H1 (cell line): ENCODE results near the gene RAB26. TPM values are rescaled to one million over a fixed set of nuclear protein-coding genes. Genes with fewer than 3 reads are reported as not detected.
A peak's percentile ranks its signal among the peaks of the same experiment; 100 is the strongest.
"Not testable (repeated sequence)": the region's sequence is repeated elsewhere in the genome, so short reads cannot be mapped to it uniquely, and the experiment has no call there.

Experiments
- CTCF ChIA-PET: fragments of 300-600 bp; sonication (Branson Sonifier 250); formaldehyde crosslinking; loops from one replicate; lab custom pipeline; 2021; ENCODE audit not compliant: partially characterized antibody; lab: Charles Lee
- POLR2A ChIA-PET: fragments of 300-600 bp; sonication (Branson Sonifier 250); formaldehyde crosslinking; loops from one replicate; lab custom pipeline; 2021; ENCODE audit warnings: inconsistent platforms; ENCODE audit not compliant: partially characterized antibody; lab: Charles Lee
- DNase-seq, 2 experiments: peaks; one replicate each; pipeline versions ENCODE4 v3.0.0 to v3.0.0-alpha.2; 2010 to 2022; ENCODE audit warnings: low spot score in 2 of 2, low read depth in 1 of 2, mixed read lengths in 1 of 2
- FAIRE-seq: peaks from 2 replicates; lab custom pipeline; 2011; peaks lifted over from hg19 to GRCh38; lab: Jason Lieb, UNC
- H2AFZ ChIP-seq: 2 replicates; pipeline ENCODE4 v1.8.1; 2012; ENCODE audit warnings: low read length, inconsistent platforms
- H2AK5ac ChIP-seq: 2 replicates; pipeline ENCODE4 v1.6.1; 2013; ENCODE audit warnings: low read depth, low read length
- H2BK120ac ChIP-seq: replicated peaks from 2 replicates; pipeline ENCODE3; 2013; ENCODE audit warnings: low read depth, low read length, inconsistent platforms
- H2BK12ac ChIP-seq: 2 replicates; pipeline ENCODE4 v1.6.1; 2013; ENCODE audit warnings: low read depth, low read length
- H2BK15ac ChIP-seq: 2 replicates; pipeline ENCODE4 v1.6.1; 2013; ENCODE audit warnings: low read length
- H2BK20ac ChIP-seq: 2 replicates; pipeline ENCODE4 v1.6.1; 2013; ENCODE audit warnings: low read length
- H2BK5ac ChIP-seq: 2 replicates; pipeline ENCODE4 v1.6.1; 2013; ENCODE audit warnings: low read depth, low read length
- H3K14ac ChIP-seq: 2 replicates; pipeline ENCODE4 v1.6.1; 2013; ENCODE audit warnings: inconsistent platforms; ENCODE audit not compliant: insufficient read length
- H3K18ac ChIP-seq: 2 replicates; pipeline ENCODE4 v1.6.1; 2013; ENCODE audit warnings: low read length; ENCODE audit errors: extremely low read depth
- H3K23ac ChIP-seq: 2 replicates; pipeline ENCODE4 v1.6.1; 2013; ENCODE audit warnings: inconsistent platforms; ENCODE audit not compliant: insufficient read length
- H3K23me2 ChIP-seq: 2 replicates; pipeline ENCODE4 v1.6.1; 2013; ENCODE audit warnings: low read depth, low read length
- H3K27ac ChIP-seq: 2 replicates; pipeline ENCODE4 v1.6.1; 2011; ENCODE audit warnings: low read depth, low read length, inconsistent platforms
- H3K27me3 ChIP-seq, 4 experiments: replicated peaks in 1 of 4; 1 replicate in 1 of 4; 2 replicates in 3 of 4; pipeline versions ENCODE4 v1.6.1 to v1.8.1; 2011 to 2013; ENCODE audit warnings: low read length in 3 of 4, mild to moderate bottlenecking in 3 of 4, inconsistent platforms in 2 of 4, mixed read lengths in 2 of 4, moderate library complexity in 1 of 4; ENCODE audit not compliant: control insufficient read depth in 3 of 4, insufficient read depth in 3 of 4; ENCODE audit errors: extremely low read depth in 1 of 4
- H3K36me3 ChIP-seq, 4 experiments: 2 replicates each; pipeline versions ENCODE4 v1.6.1 to v1.8.1; 2011 to 2013; ENCODE audit warnings: mild to moderate bottlenecking in 4 of 4, low read length in 3 of 4, moderate library complexity in 2 of 4, control low read depth in 1 of 4, inconsistent platforms in 1 of 4; ENCODE audit not compliant: insufficient read depth in 4 of 4, control insufficient read depth in 2 of 4
- H3K4ac ChIP-seq: replicated peaks from 2 replicates; pipeline ENCODE3; 2013; ENCODE audit warnings: low read length, low read depth, mixed read lengths, inconsistent platforms; ENCODE audit not compliant: insufficient read length
- H3K4me1 ChIP-seq, 4 experiments: replicated peaks in 1 of 4; 1 replicate in 1 of 4; 2 replicates in 3 of 4; pipeline versions ENCODE4 v1.6.1 to v1.8.1; 2011 to 2013; ENCODE audit warnings: low read length in 3 of 4, inconsistent platforms in 2 of 4, mixed read lengths in 1 of 4; ENCODE audit not compliant: insufficient read depth in 4 of 4, control insufficient read depth in 3 of 4
- H3K4me2 ChIP-seq, 2 experiments: 2 replicates each; pipeline versions ENCODE4 v1.6.1 to v1.8.1; 2011 to 2013; ENCODE audit warnings: low read depth in 2 of 2, low read length in 2 of 2, control low read depth in 1 of 2, inconsistent platforms in 1 of 2, mild to moderate bottlenecking in 1 of 2; ENCODE audit not compliant: insufficient read depth in 1 of 2
- H3K4me3 ChIP-seq, 4 experiments: fragments of 200-600, 300-600 bp in 1 of 4; sonication (generic), shearing (Covaris generic), sonication (Bioruptor Twin) in 1 of 4; 2 replicates each; pipeline versions ENCODE4 v1.5.1 to v1.8.1; 2011 to 2016; ENCODE audit warnings: low read length in 4 of 4, low read depth in 3 of 4, control low read depth in 2 of 4, inconsistent platforms in 2 of 4, mild to moderate bottlenecking in 2 of 4, mixed read lengths in 1 of 4, moderate library complexity in 1 of 4; ENCODE audit not compliant: insufficient read depth in 2 of 4; ENCODE audit errors: extremely low read depth in 1 of 4
- H3K56ac ChIP-seq: replicated peaks from 2 replicates; pipeline ENCODE3; 2013; ENCODE audit warnings: low read depth, mild to moderate bottlenecking, mixed read lengths, low read length, inconsistent platforms; ENCODE audit not compliant: insufficient read length
- H3K79me1 ChIP-seq: 2 replicates; pipeline ENCODE4 v1.6.1; 2013; ENCODE audit warnings: low read depth, low read length, control low read depth
- H3K79me2 ChIP-seq, 2 experiments: 2 replicates each; pipeline versions ENCODE4 v1.6.1 to v1.8.1; 2012 to 2013; ENCODE audit warnings: low read length in 2 of 2, mild to moderate bottlenecking in 2 of 2, inconsistent platforms in 1 of 2; ENCODE audit not compliant: insufficient read depth in 2 of 2, control insufficient read depth in 1 of 2
- H3K9ac ChIP-seq, 4 experiments: replicated peaks in 1 of 4; 1 replicate in 1 of 4; 2 replicates in 3 of 4; pipeline versions ENCODE4 v1.6.1 to v1.8.1; 2011 to 2013; ENCODE audit warnings: low read depth in 3 of 4, low read length in 3 of 4, control low read depth in 2 of 4, mild to moderate bottlenecking in 2 of 4, moderate library complexity in 2 of 4, inconsistent platforms in 1 of 4; ENCODE audit errors: extremely low read depth in 1 of 4
- H3K9me3 ChIP-seq, 2 experiments: 2 replicates each; pipeline versions ENCODE4 v1.6.1 to v1.8.1; 2012 to 2013; ENCODE audit warnings: mild to moderate bottlenecking in 2 of 2, moderate library complexity in 2 of 2, control low read depth in 1 of 2, inconsistent platforms in 1 of 2, low read depth in 1 of 2, low read length in 1 of 2, mixed read lengths in 1 of 2; ENCODE audit not compliant: insufficient read depth in 2 of 2
- H4K20me1 ChIP-seq, 2 experiments: replicated peaks in 1 of 2; 2 replicates each; pipeline versions ENCODE3 to v1.8.1; 2011 to 2013; ENCODE audit warnings: inconsistent platforms in 2 of 2, low read length in 2 of 2, mild to moderate bottlenecking in 1 of 2; ENCODE audit not compliant: insufficient read depth in 2 of 2, control insufficient read depth in 1 of 2
- H4K5ac ChIP-seq: 2 replicates; pipeline ENCODE4 v1.6.1; 2013; ENCODE audit warnings: low read length, low read depth, mixed read lengths, inconsistent platforms; ENCODE audit not compliant: insufficient read length
- H4K8ac ChIP-seq: 2 replicates; pipeline ENCODE4 v1.8.0; 2013; ENCODE audit warnings: mild to moderate bottlenecking, moderate library complexity, low read length, inconsistent platforms; ENCODE audit not compliant: insufficient read depth; ENCODE audit errors: extremely low read depth
- H4K91ac ChIP-seq: replicated peaks from 2 replicates; pipeline ENCODE3; 2013; ENCODE audit warnings: low read length, mixed read lengths, inconsistent platforms; ENCODE audit not compliant: insufficient read length
- TAF1 ChIP-seq: IDR thresholded peaks from 2 replicates; pipeline ENCODE4 v1.6.1; 2011; ENCODE audit warnings: mild to moderate bottlenecking, low read depth, low read length
- WGBS, 2 experiments: shearing (Covaris generic) in 1 of 2; methylation state at CpG; one replicate each; pipeline versions ENCODE4 v1.1.6 to v1.1.7; 2013 to 2015; ENCODE audit warnings: low lambda C conversion rate in 2 of 2, mixed read lengths in 2 of 2, inconsistent platforms in 1 of 2, low coverage in 1 of 2, missing lambda C conversion rate in 1 of 2; ENCODE audit not compliant: insufficient replicate concordance in 2 of 2, insufficient coverage in 1 of 2, insufficient read length in 1 of 2; ENCODE audit errors: extremely low coverage in 1 of 2, missing lambda C conversion rate in 1 of 2; 5-methylcytosine and 5-hydroxymethylcytosine counted together
- polyA plus RNA-seq, 7 experiments: library from polyadenylated mRNA; depleted of rRNA in 3 of 7; stranded (reverse) in 5 of 7; unstranded in 2 of 7; fragments of >200 nt in 5 of 7; fragments of 200-250 nt in 2 of 7; gene quantifications; 1 replicate in 5 of 7; 2 replicates in 1 of 7; 4 replicates in 1 of 7; pipeline versions ENCODE4 v1.2.1 to v1.2.3, GENCODE V29; 2011 to 2013; ENCODE audit warnings: missing spikeins in 2 of 7, mixed read lengths in 2 of 7
- total RNA-seq: library from RNA; stranded (reverse); fragmentation: NEBNext Ultra II Directional; extraction: Animal tissue kit (Norgen Biotek cat#: 25700); gene quantifications from 2 replicates; pipeline ENCODE4 v1.2.1, GENCODE V29; 2021

Gene RAB26
- total and polyA plus RNA-seq, 2 of the 8 experiments (the other 6 are each of a cell fraction or from before 2014, with no cell fraction given): 4.3 to 5.4 TPM

- H2AK5ac ChIP-seq, H3K23ac ChIP-seq, H3K4me3 ChIP-seq, H3K14ac ChIP-seq, H3K27me3 ChIP-seq, H2BK5ac ChIP-seq, H2AFZ ChIP-seq, H3K9me3 ChIP-seq, H2BK120ac ChIP-seq, H4K8ac ChIP-seq, H2BK20ac ChIP-seq, H3K79me1 ChIP-seq, H3K4me2 ChIP-seq, H3K9ac ChIP-seq, DNase-seq, H3K56ac ChIP-seq, H4K20me1 ChIP-seq, H4K91ac ChIP-seq, H3K4ac ChIP-seq, CTCF ChIA-PET, H2BK15ac ChIP-seq, H3K27ac ChIP-seq, FAIRE-seq, H3K23me2 ChIP-seq, H3K36me3 ChIP-seq, H4K5ac ChIP-seq, H3K18ac ChIP-seq: not testable (repeated sequence)
- POLR2A ChIA-PET: interaction anchor here (1.2 to 1.3 kb wide), 2 partner anchors 25 to 28 kb away, joined by 3 to 5 read pairs; partner anchors contain the start of gene TRAF7
- H2BK12ac ChIP-seq: 0 out of 2 replicates have a peak overlapping the region, but pooled peaks have one; percentile 60
- H3K4me1 ChIP-seq: peaks cover 0 to 23% (median 14%) of the 10 kb centered on the region in 4 experiments; a peak in 6 of 7 replicates
- peaks cover 0 to 20% of the 10 kb centered on the region in 2 experiments; a peak in 2 of 4 replicates for H3K79me2 ChIP-seq
- 0 out of 2 replicates have a peak, but pooled peaks have one; percentile 18 for TF ChIP-seq TAF1
- 14% methylated on average over 3 of the region's 3 CpGs; no CpG with 5 or more reads in 1 of the 2 experiments for WGBS, 2 experiments
These were observed 20.7 kb upstream of the RAB26 start for GRCh38 chr16:2127630-2128280.
